GM18868 (cell line): ENCODE results near the gene TIMM13.
A peak's percentile ranks its signal among the peaks of the same experiment; 100 is the strongest.
"Not testable (repeated sequence)": the region's sequence is repeated elsewhere in the genome, so short reads cannot be mapped to it uniquely, and the experiment has no call there.

Experiments
- ATAC-seq: cut with Tn5 transposase; IDR thresholded peaks from one replicate; pipeline ENCODE4 v1.9.1; 2021; ENCODE audit warnings: mild to moderate bottlenecking, moderate library complexity; ENCODE audit not compliant: unreplicated experiment

The TIMM13 gene

GRCh38 chr19:2427429-2428320, at the start of gene TIMM13:
Gene TIMM13 (minus strand): TSS chr19:2427586. CDS start chr19:2427533, 53 bp downstream.
- ATAC-seq: peak; percentile 79

- no peak for ATAC-seq
Measured at GRCh38 chr19:2476451-2477140, 49.2 kb upstream of the TIMM13 start.

GRCh38 chr19:2475702-2476450, 48.5 kb upstream of the TIMM13 start, which contains the start of gene GADD45B:
Gene GADD45B (plus strand): TSS chr19:2476127. CDS start chr19:2476359, 232 bp downstream.
- peak; percentile 42 for ATAC-seq

- ATAC-seq: peak; percentile 5
Measured at GRCh38 chr19:2475018-2475701, 47.8 kb upstream of the TIMM13 start.

GRCh38 chr19:2474232-2475017, 47.0 kb upstream of the TIMM13 start:
- no peak for ATAC-seq

GRCh38 chr19:2469915-2470200, 42.5 kb upstream of the TIMM13 start:
- ATAC-seq: not testable (repeated sequence)

- no peak for ATAC-seq
Measured at GRCh38 chr19:2469102-2469914, 41.9 kb upstream of the TIMM13 start.

- ATAC-seq: no peak
Measured at GRCh38 chr19:2468596-2468995, 41.2 kb upstream of the TIMM13 start.

- no peak for ATAC-seq
Measured at GRCh38 chr19:2464389-2464788, 37.0 kb upstream of the TIMM13 start.

- ATAC-seq: not testable (repeated sequence)
Measured at GRCh38 chr19:2463694-2464093, 36.3 kb upstream of the TIMM13 start.

GRCh38 chr19:2462635-2463421, 35.4 kb upstream of the TIMM13 start:
- no peak for ATAC-seq

GRCh38 chr19:2461751-2462634, 34.6 kb upstream of the TIMM13 start:
- no peak for ATAC-seq

- no peak for ATAC-seq
Measured at GRCh38 chr19:2460245-2460644, 32.9 kb upstream of the TIMM13 start.

GRCh38 chr19:2458776-2459175, 31.4 kb upstream of the TIMM13 start:
- not testable (repeated sequence) for ATAC-seq

- ATAC-seq: no peak
Measured at GRCh38 chr19:2458054-2458453, 30.7 kb upstream of the TIMM13 start.

- no peak for ATAC-seq
Measured at GRCh38 chr19:2457394-2458037, 30.1 kb upstream of the TIMM13 start.
